Hair follicle dermal papilla cell (primary cell): ENCODE measurements around the gene KRTAP10-7. TPM values are rescaled to one million over a fixed set of nuclear protein-coding genes. Genes with fewer than 3 reads are reported as not detected.

ENCODE experiments used
- total RNA-seq: library from RNA; depleted of rRNA; stranded (reverse); fragments of >200 nt; gene quantifications from 2 replicates; pipeline ENCODE4 v1.2.3, GENCODE V29; 2012

KRTAP10-7 gene, protein sequence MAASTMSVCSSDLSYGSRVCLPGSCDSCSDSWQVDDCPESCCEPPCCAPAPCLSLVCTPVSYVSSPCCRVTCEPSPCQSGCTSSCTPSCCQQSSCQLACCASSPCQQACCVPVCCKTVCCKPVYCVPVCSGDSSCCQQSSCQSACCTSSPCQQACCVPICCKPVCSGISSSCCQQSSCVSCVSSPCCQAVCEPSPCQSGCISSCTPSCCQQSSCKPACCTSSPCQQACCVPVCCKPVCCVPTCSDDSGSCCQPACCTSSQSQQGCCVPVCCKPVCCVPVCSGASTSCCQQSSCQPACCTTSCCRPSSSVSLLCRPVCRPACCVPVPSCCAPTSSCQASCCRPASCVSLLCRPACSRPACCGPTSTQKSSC
- not detected in 2 replicates for total RNA-seq

DNA sequence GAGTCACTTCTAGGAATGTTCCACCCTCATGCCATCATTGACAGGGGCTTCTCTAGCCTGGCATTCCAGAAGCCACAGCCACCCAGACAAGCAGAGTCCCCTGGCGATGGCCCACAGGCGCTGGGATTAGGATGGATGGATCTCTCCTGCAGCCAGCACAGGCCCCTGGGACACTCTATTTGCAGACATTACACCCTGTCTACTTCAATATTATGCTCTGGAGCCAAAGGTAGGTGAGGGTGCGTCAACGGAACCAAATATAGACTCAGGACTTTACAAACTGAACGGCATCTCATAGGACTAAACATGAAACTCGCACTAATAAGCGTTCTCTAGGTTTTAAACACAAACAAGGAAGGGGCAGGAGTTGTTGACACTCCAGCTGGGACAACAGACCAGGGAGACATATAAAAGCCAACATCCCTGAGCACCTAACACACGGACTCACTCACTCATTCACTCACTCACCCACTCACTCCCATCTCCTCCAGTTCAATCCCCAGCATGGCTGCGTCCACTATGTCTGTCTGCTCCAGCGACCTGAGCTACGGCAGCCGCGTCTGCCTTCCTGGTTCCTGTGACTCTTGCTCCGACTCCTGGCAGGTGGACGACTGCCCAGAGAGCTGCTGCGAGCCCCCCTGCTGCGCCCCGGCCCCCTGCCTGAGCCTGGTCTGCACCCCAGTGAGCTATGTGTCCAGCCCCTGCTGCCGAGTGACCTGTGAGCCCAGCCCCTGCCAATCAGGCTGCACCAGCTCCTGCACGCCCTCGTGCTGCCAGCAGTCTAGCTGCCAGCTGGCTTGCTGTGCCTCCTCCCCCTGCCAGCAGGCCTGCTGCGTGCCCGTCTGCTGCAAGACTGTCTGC, at the start of gene KRTAP10-7:
Gene KRTAP10-7 (plus strand): TSS at position 480 of the 861 bp plus-strand sequence. CDS start 25 bp downstream, at position 505.

DNA sequence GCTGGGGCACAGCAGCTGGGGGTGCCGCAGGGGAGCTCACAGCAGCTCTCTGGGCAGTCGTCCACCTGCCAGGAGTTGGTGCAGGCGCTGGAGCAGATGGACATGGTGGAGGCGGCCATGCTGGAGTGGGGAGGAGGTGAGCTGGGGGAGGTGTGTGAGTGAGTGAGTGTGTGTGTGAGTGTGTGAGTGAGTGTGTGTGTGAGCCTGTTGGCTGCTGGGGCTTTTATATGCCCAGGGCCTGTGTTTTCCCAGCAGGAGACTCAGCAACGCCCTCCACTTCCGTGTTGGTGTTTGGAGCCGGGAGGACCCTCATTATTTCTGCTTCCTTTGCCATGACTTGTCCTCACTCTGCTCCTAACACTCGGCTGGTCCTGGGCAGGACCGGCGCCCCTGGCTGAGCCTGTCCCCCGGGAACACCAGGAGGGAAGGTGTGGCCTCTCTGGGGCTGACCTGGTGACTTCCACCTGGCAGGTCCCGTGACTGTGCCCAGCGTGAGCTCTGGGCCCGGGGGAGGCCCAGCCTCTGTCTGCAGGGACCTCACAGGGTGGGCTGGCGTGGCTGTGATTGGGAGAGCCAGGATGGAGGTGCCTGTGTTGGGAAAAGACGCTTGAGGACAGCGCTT, 48.9 kb upstream of the KRTAP10-7 start, which contains the start of gene KRTAP10-2:
Gene KRTAP10-2 (minus strand): TSS at position 166 of the 622 bp plus-strand sequence. CDS start 47 bp downstream, at position 119.

DNA sequence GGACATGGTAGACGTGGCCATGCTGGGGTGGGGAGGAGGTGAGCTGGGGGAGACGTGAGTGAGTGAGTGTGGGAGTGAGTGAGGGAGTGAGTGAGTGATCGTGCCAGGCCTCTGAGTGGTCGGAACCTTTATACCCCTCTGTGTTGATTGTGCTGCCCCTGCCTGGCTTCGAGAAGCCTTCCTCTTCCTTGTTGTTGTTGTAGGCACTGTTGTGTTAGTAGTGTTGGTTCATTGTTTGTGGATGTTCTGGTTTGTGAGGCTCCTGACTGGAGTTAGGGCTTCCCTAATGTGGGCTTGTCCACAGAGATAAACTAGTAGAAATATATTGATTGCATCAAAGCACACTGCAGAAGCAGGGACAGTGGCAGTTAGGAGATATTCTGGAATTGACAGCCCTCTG, 41.7 kb upstream of the KRTAP10-7 start, which contains the start of gene KRTAP10-3:
Gene KRTAP10-3 (minus strand): TSS at position 101 of the 400 bp plus-strand sequence. CDS start 80 bp downstream, at position 21.

DNA sequence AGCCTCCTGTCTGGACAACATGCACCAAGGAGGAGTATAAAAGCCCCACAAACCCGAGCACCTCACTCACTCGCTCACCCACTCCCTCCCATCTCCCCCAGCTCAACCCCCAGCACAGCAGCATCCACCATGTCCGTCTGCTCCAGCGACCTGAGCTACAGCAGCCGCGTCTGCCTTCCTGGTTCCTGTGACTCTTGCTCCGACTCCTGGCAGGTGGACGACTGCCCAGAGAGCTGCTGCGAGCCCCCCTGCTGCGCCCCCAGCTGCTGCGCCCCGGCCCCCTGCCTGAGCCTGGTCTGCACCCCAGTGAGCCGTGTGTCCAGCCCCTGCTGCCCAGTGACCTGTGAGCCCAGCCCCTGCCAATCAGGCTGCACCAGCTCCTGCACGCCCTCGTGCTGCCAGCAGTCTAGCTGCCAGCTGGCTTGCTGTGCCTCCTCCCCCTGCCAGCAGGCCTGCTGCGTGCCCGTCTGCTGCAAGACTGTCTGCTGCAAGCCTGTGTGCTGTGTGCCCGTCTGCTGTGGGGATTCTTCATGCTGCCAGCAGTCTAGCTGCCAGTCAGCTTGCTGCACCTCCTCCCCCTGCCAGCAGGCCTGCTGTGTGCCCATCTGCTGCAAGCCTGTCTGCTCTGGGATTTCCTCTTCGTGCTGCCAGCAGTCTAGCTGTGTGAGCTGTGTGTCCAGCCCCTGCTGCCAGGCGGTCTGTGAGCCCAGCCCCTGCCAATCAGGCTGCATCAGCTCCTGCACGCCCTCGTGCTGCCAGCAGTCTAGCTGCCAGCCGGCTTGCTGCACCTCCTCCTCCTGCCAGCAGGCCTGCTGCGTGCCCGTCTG, 26.6 kb upstream of the KRTAP10-7 start, which contains the start of gene KRTAP10-4:
Gene KRTAP10-4 (plus strand): TSS at position 100 of the 827 bp plus-strand sequence. CDS start 30 bp downstream, at position 130.

DNA sequence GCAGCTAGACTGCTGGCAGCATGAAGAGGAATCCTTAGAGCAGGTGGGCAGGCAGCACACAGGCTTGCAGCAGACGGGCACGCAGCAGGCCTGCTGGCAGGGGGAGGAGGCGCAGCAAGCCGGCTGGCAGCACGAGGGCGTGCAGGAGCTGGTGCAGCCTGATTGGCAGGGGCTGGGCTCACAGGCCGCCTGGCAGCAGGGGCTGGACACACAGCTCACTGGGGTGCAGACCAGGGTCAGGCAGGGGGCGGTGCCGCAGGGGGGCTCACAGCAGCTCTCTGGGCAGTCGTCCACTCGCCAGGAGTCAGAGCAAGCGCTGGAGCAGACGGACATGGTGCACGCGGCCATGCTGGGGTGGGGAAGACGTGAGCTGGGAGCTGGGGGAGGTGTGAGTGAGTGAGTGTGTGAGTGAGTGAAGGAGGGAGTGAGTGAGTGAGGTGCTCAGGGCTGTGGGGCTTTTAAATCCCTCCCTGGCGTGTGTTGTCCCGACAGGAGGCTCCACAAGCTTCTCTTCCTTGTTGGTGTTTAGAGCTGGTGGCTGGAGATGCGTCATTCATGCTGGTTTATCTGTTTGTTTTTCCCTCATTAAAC, 20.1 kb upstream of the KRTAP10-7 start, which contains the start of gene KRTAP10-5:
Gene KRTAP10-5 (minus strand): TSS at position 374 of the 591 bp plus-strand sequence. CDS start 26 bp downstream, at position 348.

DNA sequence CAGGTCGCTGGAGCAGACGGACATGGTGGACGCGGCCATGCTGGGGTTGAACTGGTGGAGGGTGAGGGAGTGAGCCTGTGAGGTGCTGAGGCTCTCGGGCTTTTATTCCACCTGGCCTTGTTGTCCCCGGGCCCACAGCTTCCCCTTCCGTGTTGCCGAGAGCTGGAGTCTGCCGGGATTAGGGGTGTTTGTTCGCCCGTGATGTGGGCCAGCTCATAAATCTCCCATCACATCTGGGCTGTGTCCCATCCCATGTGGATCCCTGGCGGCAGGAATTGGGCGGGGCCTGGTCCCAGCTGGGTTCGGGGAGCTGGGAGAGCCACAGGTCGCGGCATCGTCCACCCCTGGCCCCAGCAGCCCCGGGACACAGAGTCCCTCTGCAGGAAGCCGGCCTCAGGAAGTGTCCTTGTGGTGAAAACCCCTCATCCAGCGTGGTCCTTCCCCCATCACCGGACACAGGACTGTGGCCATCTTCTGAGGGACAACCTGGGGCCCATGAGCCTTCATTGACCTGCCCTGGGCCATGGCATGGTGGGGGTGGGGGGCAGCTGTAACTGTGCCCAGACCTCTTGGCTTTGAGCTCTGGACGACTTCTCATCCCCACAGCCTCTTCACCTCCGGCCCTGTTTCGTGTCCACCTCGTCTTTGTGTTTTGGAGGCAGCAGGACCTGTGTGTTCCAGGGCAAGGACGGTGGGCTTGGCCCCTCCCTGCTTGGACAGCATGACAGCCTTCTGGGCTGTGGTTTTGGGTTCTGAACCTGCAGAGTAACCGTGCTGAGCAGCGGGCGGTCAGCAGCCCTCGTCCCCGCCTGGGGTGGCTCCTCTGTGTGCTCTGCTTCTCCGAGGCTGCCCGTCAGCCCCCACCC, 7.7 kb upstream of the KRTAP10-7 start, which contains the start of gene KRTAP10-6:
Gene KRTAP10-6 (minus strand): TSS at position 60 of the 866 bp plus-strand sequence. CDS start 21 bp downstream, at position 39.

DNA sequence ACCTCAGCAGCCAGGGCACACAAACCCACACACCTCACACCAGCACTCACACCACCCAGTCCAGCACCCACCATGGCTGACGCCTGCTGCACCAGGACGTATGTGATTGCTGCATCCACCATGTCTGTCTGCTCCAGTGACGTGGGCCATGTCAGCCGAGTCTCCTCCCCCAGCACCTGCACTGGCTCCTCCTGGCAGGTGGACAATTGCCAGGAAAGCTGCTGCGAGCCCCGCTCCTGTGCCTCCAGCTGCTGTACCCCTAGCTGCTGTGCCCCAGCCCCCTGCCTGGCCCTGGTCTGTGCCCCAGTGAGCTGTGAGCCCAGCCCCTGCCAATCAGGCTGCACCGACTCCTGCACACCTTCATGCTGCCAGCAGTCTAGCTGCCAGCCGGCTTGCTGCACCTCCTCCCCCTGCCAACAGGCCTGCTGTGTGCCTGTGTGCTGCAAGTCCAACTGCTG, 11.7 kb downstream of the KRTAP10-7 start, which contains the start of gene KRTAP10-8:
Gene KRTAP10-8 (plus strand): TSS at position 51 of the 458 bp plus-strand sequence. CDS start 22 bp downstream, at position 73.

DNA sequence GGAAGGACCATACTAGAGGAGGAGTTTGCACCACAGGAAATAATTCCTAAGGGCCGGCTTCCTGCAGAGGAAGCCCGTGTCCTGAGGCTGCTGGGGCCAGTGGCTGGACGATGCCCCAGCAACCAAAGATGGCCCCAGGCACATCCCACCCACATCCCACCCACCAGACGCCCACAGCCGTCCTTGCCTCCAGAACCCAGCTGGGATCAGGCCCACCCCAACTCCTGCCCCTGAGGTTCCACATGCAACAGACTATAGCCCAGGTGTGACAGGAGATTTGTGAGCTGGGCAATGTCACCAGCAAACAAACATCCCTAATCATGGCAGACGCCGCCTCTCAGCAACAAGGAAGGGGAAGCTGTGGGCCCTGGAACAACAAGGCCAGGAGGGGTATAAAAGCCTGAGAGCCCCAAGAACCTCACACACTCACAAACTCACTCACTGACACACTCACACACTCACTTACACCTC, 26.3 kb downstream of the KRTAP10-7 start, which contains the start of gene KRTAP10-9:
Gene KRTAP10-9 (plus strand): TSS at position 421 of the 471 bp plus-strand sequence. CDS start 79 bp downstream, outside the sequence.

DNA sequence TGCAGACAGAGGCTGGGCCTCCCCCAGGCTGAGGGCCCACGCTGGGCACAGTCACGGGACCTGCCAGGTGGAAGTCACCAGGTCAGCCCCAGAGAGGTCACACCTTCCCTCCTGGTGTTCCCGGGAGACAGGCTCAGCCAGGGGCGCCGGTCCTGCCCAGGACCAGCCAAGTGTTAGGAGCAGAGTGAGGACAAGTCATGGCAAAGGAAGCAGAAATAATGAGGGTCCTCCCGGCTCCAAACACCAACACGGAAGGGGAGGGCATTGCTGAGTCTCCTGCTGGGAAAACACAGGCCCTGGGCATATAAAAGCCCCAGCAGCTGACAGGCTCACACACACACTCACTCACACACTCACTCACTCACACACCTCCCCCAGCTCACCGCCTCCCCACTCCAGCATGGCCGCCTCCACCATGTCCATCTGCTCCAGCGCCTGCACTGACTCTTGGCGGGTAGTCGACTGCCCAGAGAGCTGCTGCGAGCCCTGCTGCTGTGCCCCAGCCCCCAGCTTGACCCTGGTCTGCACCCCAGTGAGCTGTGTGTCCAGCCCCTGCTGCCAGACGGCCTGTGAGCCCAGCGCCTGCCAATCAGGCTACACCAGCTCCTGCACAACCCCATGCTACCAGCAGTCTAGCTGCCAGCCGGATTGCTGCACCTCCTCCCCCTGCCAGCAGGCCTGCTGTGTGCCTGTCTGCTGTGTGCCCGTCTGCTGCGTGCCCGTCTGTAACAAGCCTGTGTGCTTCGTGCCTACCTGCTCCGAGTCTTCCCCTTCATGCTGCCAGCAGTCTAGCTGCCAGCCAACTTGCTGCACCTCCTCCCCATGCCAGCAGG, 36.8 kb downstream of the KRTAP10-7 start, which contains the start of gene KRTAP10-10:
Gene KRTAP10-10 (plus strand): TSS at position 339 of the 833 bp plus-strand sequence. CDS start 62 bp downstream, at position 401.

DNA sequence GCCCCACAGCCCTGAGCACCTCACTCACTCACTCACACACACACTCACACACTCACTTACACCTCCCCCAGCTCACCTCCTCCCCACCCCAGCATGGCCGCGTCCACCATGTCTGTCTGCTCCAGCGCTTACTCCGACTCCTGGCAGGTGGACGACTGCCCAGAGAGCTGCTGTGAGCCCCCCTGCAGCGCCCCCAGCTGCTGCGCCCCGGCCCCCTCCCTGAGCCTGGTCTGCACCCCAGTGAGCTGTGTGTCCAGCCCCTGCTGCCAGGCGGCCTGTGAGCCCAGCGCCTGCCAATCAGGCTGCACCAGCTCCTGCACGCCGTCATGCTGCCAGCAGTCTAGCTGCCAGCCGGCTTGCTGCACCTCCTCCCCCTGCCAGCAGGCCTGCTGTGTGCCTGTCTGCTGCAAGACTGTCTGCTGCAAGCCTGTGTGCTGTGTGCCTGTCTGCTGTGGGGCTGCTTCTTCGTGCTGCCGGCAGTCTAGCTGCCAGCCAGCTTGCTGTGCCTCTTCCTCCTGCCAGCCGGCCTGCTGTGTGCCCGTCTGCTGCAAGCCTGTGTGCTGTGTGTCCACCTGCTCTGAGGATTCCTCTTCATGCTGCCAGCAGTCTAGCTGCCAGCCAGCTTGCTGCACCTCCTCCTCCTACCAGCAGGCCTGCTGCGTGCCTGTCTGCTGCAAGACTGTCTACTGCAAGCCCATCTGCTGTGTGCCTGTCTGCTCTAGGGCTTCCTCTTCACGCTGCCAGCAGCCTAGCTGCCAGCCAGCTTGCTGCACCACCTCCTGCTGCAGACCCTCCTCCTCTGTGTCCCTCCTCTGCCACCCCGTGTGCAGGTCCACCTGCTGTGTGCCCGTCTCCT, 46.2 kb downstream of the KRTAP10-7 start, which contains the start of gene KRTAP10-11:
Gene KRTAP10-11 (plus strand): TSS at position 49 of the 856 bp plus-strand sequence. CDS start 45 bp downstream, at position 94.

Other genes with a start within 250 kb of the KRTAP10-7 start
- under 0.01 TPM in 1 of 2 replicates, not detected in the other for gene TRPM2, start 247.0 kb upstream of the KRTAP10-7 start, total RNA-seq
- 1.3 and 1.5 TPM in 2 replicates for gene LRRC3, start 145.1 kb upstream of the KRTAP10-7 start, total RNA-seq
- not detected in 2 replicates for gene KRTAP10-1, start 60.4 kb upstream of the KRTAP10-7 start, total RNA-seq
- gene KRTAP10-2, start 49.1 kb upstream of the KRTAP10-7 start, total RNA-seq: not detected in 2 replicates
- not detected in 2 replicates for gene KRTAP10-3, start 41.8 kb upstream of the KRTAP10-7 start, total RNA-seq
- gene KRTAP10-4, start 26.9 kb upstream of the KRTAP10-7 start, total RNA-seq: not detected in 2 replicates
- not detected in 2 replicates for gene KRTAP10-5, start 20.0 kb upstream of the KRTAP10-7 start, total RNA-seq
- gene KRTAP10-6, start 8.1 kb upstream of the KRTAP10-7 start, total RNA-seq: not detected in 2 replicates
- gene KRTAP10-8, start 11.5 kb downstream of the KRTAP10-7 start, total RNA-seq: not detected in 2 replicates
- not detected in 2 replicates for gene KRTAP10-9, start 26.5 kb downstream of the KRTAP10-7 start, total RNA-seq
- gene KRTAP10-10, start 36.8 kb downstream of the KRTAP10-7 start, total RNA-seq: not detected in 2 replicates
- gene KRTAP10-11, start 45.8 kb downstream of the KRTAP10-7 start, total RNA-seq: not detected in 2 replicates
- gene KRTAP12-4, start 54.1 kb downstream of the KRTAP10-7 start, total RNA-seq: not detected in 2 replicates
- gene KRTAP12-3, start 57.3 kb downstream of the KRTAP10-7 start, total RNA-seq: not detected in 2 replicates
- not detected in 2 replicates for gene KRTAP12-2, start 66.3 kb downstream of the KRTAP10-7 start, total RNA-seq
- gene KRTAP12-1, start 81.6 kb downstream of the KRTAP10-7 start, total RNA-seq: not detected in 2 replicates
- gene KRTAP10-12, start 96.6 kb downstream of the KRTAP10-7 start, total RNA-seq: not detected in 2 replicates
- not detected in 2 replicates for gene TSPEAR, start 111.0 kb downstream of the KRTAP10-7 start, total RNA-seq
- gene UBE2G2, start 201.2 kb downstream of the KRTAP10-7 start, total RNA-seq: 76.5 and 82.9 TPM in 2 replicates
- gene SUMO3, start 217.5 kb downstream of the KRTAP10-7 start, total RNA-seq: 108 and 127 TPM in 2 replicates